Measurements from ENCODE around the gene TMC8. TPM values are rescaled to one million over a fixed set of nuclear protein-coding genes. Genes with fewer than 3 reads are reported as not detected.

The TMC8 gene
- total RNA-seq, 1 donor from 2014 or later, result 1.3 TPM

DNA sequence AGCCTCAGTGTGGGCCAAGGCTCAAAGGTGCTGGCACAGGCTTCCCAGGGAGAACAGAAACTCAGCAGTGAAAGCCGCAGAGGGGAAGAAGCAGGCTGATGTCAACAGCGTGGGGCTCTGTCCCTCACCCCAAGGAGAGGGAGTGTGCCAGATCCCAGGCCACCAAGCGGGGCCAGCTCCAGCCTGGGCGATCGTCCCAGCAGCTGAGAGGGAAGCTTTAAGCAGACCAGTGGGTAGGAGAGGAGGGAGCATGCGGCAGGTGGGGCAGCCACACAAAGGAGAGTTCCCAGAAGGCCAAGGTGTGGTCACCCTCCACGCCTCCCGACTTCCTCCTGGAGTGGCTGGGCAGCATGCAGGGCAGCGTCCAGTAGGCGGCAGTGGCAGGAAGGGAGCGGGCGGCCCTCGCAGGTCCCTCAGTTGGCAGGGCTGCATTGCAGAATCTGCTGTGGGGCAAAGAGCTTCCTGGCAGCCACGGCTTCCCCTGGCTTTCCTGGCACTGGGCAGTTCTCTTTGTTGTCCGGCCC is 43.8 kb downstream of the TMC8 start:
- peak; percentile 85 for DNase-seq
- TF ChIP-seq, protein P1, sequence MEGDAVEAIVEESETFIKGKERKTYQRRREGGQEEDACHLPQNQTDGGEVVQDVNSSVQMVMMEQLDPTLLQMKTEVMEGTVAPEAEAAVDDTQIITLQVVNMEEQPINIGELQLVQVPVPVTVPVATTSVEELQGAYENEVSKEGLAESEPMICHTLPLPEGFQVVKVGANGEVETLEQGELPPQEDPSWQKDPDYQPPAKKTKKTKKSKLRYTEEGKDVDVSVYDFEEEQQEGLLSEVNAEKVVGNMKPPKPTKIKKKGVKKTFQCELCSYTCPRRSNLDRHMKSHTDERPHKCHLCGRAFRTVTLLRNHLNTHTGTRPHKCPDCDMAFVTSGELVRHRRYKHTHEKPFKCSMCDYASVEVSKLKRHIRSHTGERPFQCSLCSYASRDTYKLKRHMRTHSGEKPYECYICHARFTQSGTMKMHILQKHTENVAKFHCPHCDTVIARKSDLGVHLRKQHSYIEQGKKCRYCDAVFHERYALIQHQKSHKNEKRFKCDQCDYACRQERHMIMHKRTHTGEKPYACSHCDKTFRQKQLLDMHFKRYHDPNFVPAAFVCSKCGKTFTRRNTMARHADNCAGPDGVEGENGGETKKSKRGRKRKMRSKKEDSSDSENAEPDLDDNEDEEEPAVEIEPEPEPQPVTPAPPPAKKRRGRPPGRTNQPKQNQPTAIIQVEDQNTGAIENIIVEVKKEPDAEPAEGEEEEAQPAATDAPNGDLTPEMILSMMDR (IDR thresholded peaks at IDR 0.05; ENCODE audit: borderline replicate concordance), result peak; percentile 77
- intact Hi-C loops (cut with micrococcal nuclease), result no loop called here
- H3K4me3 ChIP-seq, result peak overlapping the region; percentile 40
- peaks cover 18% of the 10 kb centered on the region for H3K36me3 ChIP-seq
- H3K27me3 ChIP-seq (ENCODE audit: low read depth), result no peaks in the 10 kb centered on the region
- peak overlapping the region; percentile 91 for H3K27ac ChIP-seq (replicated peaks)
- peaks cover 75% of the 10 kb centered on the region for H3K4me1 ChIP-seq
- H3K9me3 ChIP-seq (replicated peaks), result no peaks in the 10 kb centered on the region

DNA sequence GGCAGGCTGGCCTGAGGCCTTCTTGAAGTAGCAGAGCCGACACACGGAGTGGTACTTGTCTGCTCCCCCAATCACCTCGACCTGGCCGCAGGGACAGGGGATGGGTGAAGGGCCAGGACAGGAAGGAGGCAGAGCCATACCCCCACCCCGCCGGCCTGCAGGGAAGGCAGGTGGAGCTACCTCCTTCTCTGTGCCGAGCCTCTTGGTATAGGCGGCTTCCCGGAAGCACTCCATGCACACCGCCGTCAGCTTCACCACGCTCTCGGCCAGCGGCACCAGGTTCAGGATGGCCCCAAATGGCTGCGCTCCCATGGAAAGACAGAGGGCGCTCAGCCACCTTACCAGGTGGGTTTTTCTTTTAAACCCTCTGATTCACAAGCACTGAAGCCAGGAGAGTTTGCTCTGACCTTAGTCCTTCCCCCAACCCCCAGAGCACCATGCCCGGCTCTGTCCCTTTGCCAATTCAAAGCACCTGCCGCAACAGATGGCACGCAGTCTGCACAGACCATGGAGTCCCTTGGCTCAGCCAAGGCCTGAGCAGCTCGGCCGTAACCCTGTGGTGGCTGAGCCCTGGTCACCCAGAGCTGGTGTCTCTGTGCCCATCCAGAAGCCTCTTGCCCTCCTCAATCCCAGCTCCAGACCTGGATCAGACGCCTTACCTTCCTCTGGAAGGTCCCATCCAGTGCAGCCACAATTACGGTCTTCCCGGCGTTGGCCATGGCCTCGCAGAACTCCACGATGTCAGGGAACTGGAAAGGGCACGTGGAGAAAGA is 44.5 kb downstream of the TMC8 start:
- H3K27me3 ChIP-seq (ENCODE audit: low read depth), result no peaks in the 10 kb centered on the region
- H3K4me3 ChIP-seq, result peak overlapping the region; percentile 40
- H3K9me3 ChIP-seq (replicated peaks), result no peaks in the 10 kb centered on the region
- TF ChIP-seq, protein P1 (IDR thresholded peaks at IDR 0.05; ENCODE audit: borderline replicate concordance), result no peak
- intact Hi-C loops (cut with micrococcal nuclease), result loop anchor here (5.0 kb wide), 1 partner anchor 63 kb away; no protein-coding TSS in a partner anchor
- H3K4me1 ChIP-seq, result peaks cover 69% of the 10 kb centered on the region
- DNase-seq, result no peak
- H3K27ac ChIP-seq (replicated peaks), result peak overlapping the region; percentile 91
- H3K36me3 ChIP-seq, result peaks cover 18% of the 10 kb centered on the region

DNA sequence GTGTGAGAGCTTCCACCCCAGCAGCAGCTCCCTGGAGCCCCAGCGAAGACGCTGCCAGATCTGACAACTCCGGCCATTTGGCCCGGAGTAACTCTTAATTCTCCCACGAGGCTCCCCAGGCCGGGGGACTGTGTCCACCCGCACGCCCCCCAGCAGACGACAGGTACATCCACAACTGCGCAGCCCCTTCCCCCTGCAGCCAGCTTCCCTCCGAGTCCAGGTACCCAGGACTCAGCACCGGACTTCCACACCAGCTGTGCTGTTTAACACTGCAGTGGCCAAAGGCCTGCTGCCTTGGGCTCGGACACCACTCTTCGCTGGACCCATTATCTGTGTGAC is 45.0 kb downstream of the TMC8 start:
- DNase-seq, result no peak
- H3K27ac ChIP-seq (replicated peaks), result peak overlapping the region; percentile 91
- no peak overlapping the region for H3K4me3 ChIP-seq
- no peaks in the 10 kb centered on the region for H3K27me3 ChIP-seq (ENCODE audit: low read depth)
- TF ChIP-seq, protein P1 (IDR thresholded peaks at IDR 0.05; ENCODE audit: borderline replicate concordance), result no peak
- H3K36me3 ChIP-seq, result peaks cover 17% of the 10 kb centered on the region
- peaks cover 67% of the 10 kb centered on the region for H3K4me1 ChIP-seq
- H3K9me3 ChIP-seq (replicated peaks), result no peaks in the 10 kb centered on the region
- intact Hi-C loops (cut with micrococcal nuclease), result loop anchor here (5.0 kb wide), 1 partner anchor 63 kb away; no protein-coding TSS in a partner anchor

DNA sequence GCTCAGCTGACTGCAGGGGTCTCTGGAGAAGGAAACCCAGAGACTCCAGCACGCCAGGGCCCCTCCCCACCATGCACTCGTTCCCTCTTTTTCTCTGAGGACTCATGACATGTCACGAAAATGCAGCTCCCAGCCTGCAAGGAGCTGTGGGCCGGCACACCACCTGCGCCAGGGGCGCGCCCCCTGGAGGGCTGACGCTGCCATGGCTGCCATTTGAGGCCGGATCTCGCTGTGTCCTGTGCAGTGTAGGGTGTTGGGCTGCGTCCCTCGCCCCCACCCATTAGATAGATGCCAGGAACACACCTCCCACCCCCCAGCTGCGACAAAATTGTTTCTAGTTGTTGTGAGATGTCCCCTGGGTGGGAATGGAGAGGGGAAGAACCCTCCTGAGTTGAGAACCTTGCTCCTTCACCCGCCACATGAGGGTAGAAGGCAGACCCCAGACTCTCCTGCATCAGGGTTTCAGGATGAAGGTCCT is 46.0 kb downstream of the TMC8 start:
- peaks cover 62% of the 10 kb centered on the region for H3K4me1 ChIP-seq
- intact Hi-C loops (cut with micrococcal nuclease), result loop anchor here (5.0 kb wide), 1 partner anchor 64 kb away; no protein-coding TSS in a partner anchor

DNA sequence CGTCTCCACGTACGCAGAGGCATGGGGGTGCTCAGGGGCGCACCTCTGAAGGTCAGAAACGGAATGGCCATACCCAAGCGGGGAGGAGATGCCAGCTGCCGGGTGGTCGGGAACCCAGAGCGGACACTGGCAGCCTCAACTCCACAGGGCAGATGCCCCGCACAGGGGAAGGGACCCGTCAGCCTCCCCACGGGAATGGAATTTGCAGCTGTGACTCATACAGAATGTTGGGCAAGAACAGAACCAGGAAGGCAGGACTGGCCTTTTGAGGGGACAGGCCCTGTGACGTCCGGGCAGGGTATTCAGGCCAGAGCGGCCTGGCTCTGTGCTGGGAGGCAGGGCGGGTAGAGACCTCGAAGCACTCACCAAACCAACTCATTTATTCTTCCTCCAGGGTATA is 48.8 kb downstream of the TMC8 start:
- H3K4me1 ChIP-seq, result peaks cover 34% of the 10 kb centered on the region
- no peaks in the 10 kb centered on the region for H3K36me3 ChIP-seq
- H3K27me3 ChIP-seq (ENCODE audit: low read depth), result no peaks in the 10 kb centered on the region
- H3K9me3 ChIP-seq (replicated peaks), result no peaks in the 10 kb centered on the region
- intact Hi-C loops (cut with micrococcal nuclease), result loop anchor here (5.0 kb wide), 1 partner anchor 67 kb away; no protein-coding TSS in a partner anchor
- no peak overlapping the region for H3K4me3 ChIP-seq
- no peak for DNase-seq
- TF ChIP-seq, protein P1 (IDR thresholded peaks at IDR 0.05; ENCODE audit: borderline replicate concordance), result no peak
- H3K27ac ChIP-seq (replicated peaks), result no peak overlapping the region

More for the DNA sequence above, 46.0 kb downstream of the TMC8 start:
- peak; percentile 73 for DNase-seq
- no peaks in the 10 kb centered on the region for H3K9me3 ChIP-seq (replicated peaks)
- H3K36me3 ChIP-seq, result peaks cover 7% of the 10 kb centered on the region
- H3K27me3 ChIP-seq (ENCODE audit: low read depth), result no peaks in the 10 kb centered on the region
- TF ChIP-seq, protein P1 (IDR thresholded peaks at IDR 0.05; ENCODE audit: borderline replicate concordance), result peak; percentile 97
- no peak overlapping the region for H3K4me3 ChIP-seq
- H3K27ac ChIP-seq (replicated peaks), result peak overlapping the region; percentile 91

All from left ventricle myocardium inferior (tissue), 1 donor.